Osteoblast (primary cell): ENCODE data around the gene KIF6. TPM values are rescaled to one million over a fixed set of nuclear protein-coding genes. Genes with fewer than 3 reads are reported as not detected.

Source experiments
- DNase-seq: peaks from one replicate; pipeline ENCODE4 v3.0.0; 2011; ENCODE audit warnings: low spot score, mixed read lengths; ENCODE audit not compliant: insufficient read length; ENCODE audit errors: missing footprints
- H2AFZ ChIP-seq: 2 replicates; pipeline ENCODE4 v1.6.0; 2011; ENCODE audit warnings: mild to moderate bottlenecking, low read length
- H3K27ac ChIP-seq: 2 replicates; pipeline ENCODE4 v1.5.1; 2011; ENCODE audit warnings: mild to moderate bottlenecking, low read depth, low read length, moderate library complexity
- H3K27me3 ChIP-seq: 2 replicates; pipeline ENCODE4 v1.6.0; 2012; ENCODE audit warnings: mild to moderate bottlenecking, control low read depth, inconsistent platforms, low read length, moderate library complexity; ENCODE audit not compliant: insufficient read depth
- H3K36me3 ChIP-seq: 2 replicates; pipeline ENCODE4 v1.5.1; 2011; ENCODE audit warnings: mild to moderate bottlenecking, low read length, control low read depth, moderate library complexity; ENCODE audit not compliant: insufficient read depth
- H3K4me1 ChIP-seq: 2 replicates; pipeline ENCODE4 v1.5.1; 2011; ENCODE audit warnings: mild to moderate bottlenecking, low read length, control low read depth, moderate library complexity; ENCODE audit not compliant: insufficient read depth
- H3K4me2 ChIP-seq: 2 replicates; pipeline ENCODE4 v1.6.0; 2011; ENCODE audit warnings: mild to moderate bottlenecking, low read length; ENCODE audit not compliant: insufficient read depth
- H3K4me3 ChIP-seq: fragments of 200-600 bp; sonication (generic); 3 replicates; pipeline ENCODE4 v1.5.1; 2012; ENCODE audit warnings: mild to moderate bottlenecking, low read length, inconsistent platforms; ENCODE audit not compliant: insufficient read depth
- H3K79me2 ChIP-seq: 2 replicates; pipeline ENCODE4 v1.6.0; 2012; ENCODE audit warnings: mild to moderate bottlenecking, low read length, control low read depth, inconsistent platforms; ENCODE audit not compliant: insufficient read depth
- H3K9me3 ChIP-seq: 2 replicates; pipeline ENCODE4 v1.5.1; 2011; ENCODE audit warnings: low read depth, low read length, control low read depth
- H4K20me1 ChIP-seq: 2 replicates; pipeline ENCODE4 v1.6.0; 2012; ENCODE audit warnings: mild to moderate bottlenecking, low read length, control low read depth; ENCODE audit not compliant: insufficient read depth
- CTCF ChIP-seq: IDR thresholded peaks from 2 replicates; pipeline ENCODE4 v1.5.1; 2011; ENCODE audit warnings: mild to moderate bottlenecking, low read depth, low read length, moderate library complexity; ENCODE audit errors: extremely low read depth
- total RNA-seq: library from RNA; depleted of rRNA; stranded (reverse); fragments of >200 nt; gene quantifications from 2 replicates; pipeline ENCODE4 v1.2.3, GENCODE V29; 2012

Gene KIF6
- total RNA-seq, 1 donor = 1.4 TPM

GRCh38 chr6:39453956-39454524, 271.2 kb downstream of the KIF6 start:
- no peak overlapping the region for H3K4me2 ChIP-seq
- no peak overlapping the region for H3K4me3 ChIP-seq

GRCh38 chr6:39453241-39453640, 272.0 kb downstream of the KIF6 start:
- H3K4me3 ChIP-seq = no peak overlapping the region
- H2AFZ ChIP-seq = no peak overlapping the region
- TF ChIP-seq CTCF = no peak
- H3K36me3 ChIP-seq = no peaks in the 10 kb centered on the region
- no peak overlapping the region for H3K4me2 ChIP-seq
- H3K9me3 ChIP-seq = no peaks in the 10 kb centered on the region
- DNase-seq = no peak
- no peaks in the 10 kb centered on the region for H3K27me3 ChIP-seq
- H4K20me1 ChIP-seq = no peaks in the 10 kb centered on the region
- H3K4me1 ChIP-seq = no peaks in the 10 kb centered on the region
- H3K27ac ChIP-seq = no peak overlapping the region
- H3K79me2 ChIP-seq = no peaks in the 10 kb centered on the region

More at GRCh38 chr6:39453956-39454524, 271.2 kb downstream of the KIF6 start:
- no peaks in the 10 kb centered on the region for H3K9me3 ChIP-seq
- no peak overlapping the region for H2AFZ ChIP-seq
- no peak for DNase-seq
- no peaks in the 10 kb centered on the region for H4K20me1 ChIP-seq
- H3K36me3 ChIP-seq = no peaks in the 10 kb centered on the region
- H3K27ac ChIP-seq = no peak overlapping the region
- H3K27me3 ChIP-seq = no peaks in the 10 kb centered on the region
- H3K4me1 ChIP-seq = no peaks in the 10 kb centered on the region
- TF ChIP-seq CTCF = no peak
- H3K79me2 ChIP-seq = no peaks in the 10 kb centered on the region

- no peaks in the 10 kb centered on the region for H3K79me2 ChIP-seq
- H4K20me1 ChIP-seq = no peaks in the 10 kb centered on the region
- H3K4me2 ChIP-seq = no peak overlapping the region
- H3K4me3 ChIP-seq = no peak overlapping the region
- H3K27me3 ChIP-seq = no peaks in the 10 kb centered on the region
- DNase-seq = peak; percentile 90
- no peak overlapping the region for H3K27ac ChIP-seq
- H3K4me1 ChIP-seq = no peaks in the 10 kb centered on the region
- no peak for TF ChIP-seq CTCF
- no peaks in the 10 kb centered on the region for H3K9me3 ChIP-seq
- no peak overlapping the region for H2AFZ ChIP-seq
- no peaks in the 10 kb centered on the region for H3K36me3 ChIP-seq
Measured at GRCh38 chr6:39452306-39453145, 272.7 kb downstream of the KIF6 start.

GRCh38 chr6:39451831-39452230, 273.4 kb downstream of the KIF6 start:
- no peaks in the 10 kb centered on the region for H3K4me1 ChIP-seq
- TF ChIP-seq CTCF = peak; percentile 27
- H3K4me3 ChIP-seq = no peak overlapping the region
- H3K79me2 ChIP-seq = no peaks in the 10 kb centered on the region
- no peaks in the 10 kb centered on the region for H3K36me3 ChIP-seq
- no peak for DNase-seq
- H3K27ac ChIP-seq = no peak overlapping the region
- H3K27me3 ChIP-seq = no peaks in the 10 kb centered on the region
- no peaks in the 10 kb centered on the region for H4K20me1 ChIP-seq
- H2AFZ ChIP-seq = no peak overlapping the region
- H3K9me3 ChIP-seq = no peaks in the 10 kb centered on the region
- no peak overlapping the region for H3K4me2 ChIP-seq
